Measurements from ENCODE around the gene EFCAB9. TPM values are rescaled to one million over a fixed set of nuclear protein-coding genes. Genes with fewer than 3 reads are reported as not detected.
A peak's percentile ranks its signal among the peaks of the same experiment; 100 is the strongest.

The EFCAB9 gene
- total and polyA plus RNA-seq, 4 donors = not detected

DNA sequence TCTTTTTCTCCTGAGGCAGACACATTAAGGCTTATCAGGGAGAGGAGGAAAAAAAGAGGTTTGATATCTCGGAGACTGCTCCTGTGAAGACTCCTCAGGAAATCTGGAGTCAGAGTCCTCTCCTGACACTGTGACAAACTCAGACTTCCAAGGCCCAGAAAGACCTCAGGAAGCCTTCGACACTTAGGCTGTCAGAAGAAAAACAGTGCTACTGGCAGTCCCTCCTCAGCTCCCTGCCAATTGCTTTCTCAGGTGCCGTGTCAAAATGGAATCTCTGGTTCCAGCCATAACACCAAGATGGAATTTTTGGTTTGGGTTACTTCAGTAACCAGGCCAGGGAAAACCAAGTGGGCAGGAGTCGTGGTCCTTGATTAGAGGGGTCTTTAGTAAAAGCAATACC, 10.1 kb upstream of the EFCAB9 start:
- Histone ChIP-seq H3K4me1 (ENCODE audit: control insufficient read depth in 4 of 4, insufficient read depth in 4 of 4, low read length in 3 of 4) (peaks cover 0 to 19% (median 5%) of the 10 kb centered on the region in 4 donors), H3K9me3 (ENCODE audit: control insufficient read depth in 4 of 4, low read length in 3 of 4) (no peaks in the 10 kb centered on the region), H3K36me3 (ENCODE audit: control insufficient read depth in 4 of 4, insufficient read depth in 3 of 4, low read depth in 1 of 4, low read length in 3 of 4) (no peaks in the 10 kb centered on the region), H3K27ac (ENCODE audit: low read depth in 1 of 2, low read length in 2 of 2) (no peak overlapping the region), H3K4me3 (ENCODE audit: low read depth in 1 of 3, low read length in 3 of 3) (no peak overlapping the region), H3K9ac (ENCODE audit: low read depth in 1 of 2, low read length in 2 of 2) (peak overlapping the region in 1 of 2 donors; percentile 30), H3K27me3 (ENCODE audit: control insufficient read depth in 4 of 4, insufficient read depth in 4 of 4, low read length in 3 of 4) (no peaks in the 10 kb centered on the region)
- 81% methylated on average over 4 of the region's 4 CpGs for WGBS
- TF ChIP-seq SP1 (IDR thresholded peaks at IDR 0.05) (no peak), JUND (IDR thresholded peaks at IDR 0.05) (no peak), NR2F2 (IDR thresholded peaks at IDR 0.05) (no peak), RXRA (IDR thresholded peaks at IDR 0.05) (no peak), FOXA1 (IDR thresholded peaks at IDR 0.05) (no peak), RAD21 (IDR thresholded peaks at IDR 0.05) (no peak), EGR1 (IDR thresholded peaks at IDR 0.05; ENCODE audit: low read depth in 2 of 2) (no peak), YY1 (IDR thresholded peaks at IDR 0.05) (no peak), GABPA (IDR thresholded peaks at IDR 0.05 in 1 of 2, conservative IDR thresholded peaks at IDR 0.05 in 1 of 2) (no peak), HNF4G (IDR thresholded peaks at IDR 0.05) (no peak), HNF4A (conservative IDR thresholded peaks at IDR 0.05) (no peak), FOXA2 (IDR thresholded peaks at IDR 0.05) (no peak), TAF1 (conservative IDR thresholded peaks at IDR 0.05) (no peak)
- TF ChIP-seq, protein P1, sequence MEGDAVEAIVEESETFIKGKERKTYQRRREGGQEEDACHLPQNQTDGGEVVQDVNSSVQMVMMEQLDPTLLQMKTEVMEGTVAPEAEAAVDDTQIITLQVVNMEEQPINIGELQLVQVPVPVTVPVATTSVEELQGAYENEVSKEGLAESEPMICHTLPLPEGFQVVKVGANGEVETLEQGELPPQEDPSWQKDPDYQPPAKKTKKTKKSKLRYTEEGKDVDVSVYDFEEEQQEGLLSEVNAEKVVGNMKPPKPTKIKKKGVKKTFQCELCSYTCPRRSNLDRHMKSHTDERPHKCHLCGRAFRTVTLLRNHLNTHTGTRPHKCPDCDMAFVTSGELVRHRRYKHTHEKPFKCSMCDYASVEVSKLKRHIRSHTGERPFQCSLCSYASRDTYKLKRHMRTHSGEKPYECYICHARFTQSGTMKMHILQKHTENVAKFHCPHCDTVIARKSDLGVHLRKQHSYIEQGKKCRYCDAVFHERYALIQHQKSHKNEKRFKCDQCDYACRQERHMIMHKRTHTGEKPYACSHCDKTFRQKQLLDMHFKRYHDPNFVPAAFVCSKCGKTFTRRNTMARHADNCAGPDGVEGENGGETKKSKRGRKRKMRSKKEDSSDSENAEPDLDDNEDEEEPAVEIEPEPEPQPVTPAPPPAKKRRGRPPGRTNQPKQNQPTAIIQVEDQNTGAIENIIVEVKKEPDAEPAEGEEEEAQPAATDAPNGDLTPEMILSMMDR (IDR thresholded peaks at IDR 0.05; ENCODE audit: low read depth, low read length, missing input control) = no peak
- TF ChIP-seq, protein P2, sequence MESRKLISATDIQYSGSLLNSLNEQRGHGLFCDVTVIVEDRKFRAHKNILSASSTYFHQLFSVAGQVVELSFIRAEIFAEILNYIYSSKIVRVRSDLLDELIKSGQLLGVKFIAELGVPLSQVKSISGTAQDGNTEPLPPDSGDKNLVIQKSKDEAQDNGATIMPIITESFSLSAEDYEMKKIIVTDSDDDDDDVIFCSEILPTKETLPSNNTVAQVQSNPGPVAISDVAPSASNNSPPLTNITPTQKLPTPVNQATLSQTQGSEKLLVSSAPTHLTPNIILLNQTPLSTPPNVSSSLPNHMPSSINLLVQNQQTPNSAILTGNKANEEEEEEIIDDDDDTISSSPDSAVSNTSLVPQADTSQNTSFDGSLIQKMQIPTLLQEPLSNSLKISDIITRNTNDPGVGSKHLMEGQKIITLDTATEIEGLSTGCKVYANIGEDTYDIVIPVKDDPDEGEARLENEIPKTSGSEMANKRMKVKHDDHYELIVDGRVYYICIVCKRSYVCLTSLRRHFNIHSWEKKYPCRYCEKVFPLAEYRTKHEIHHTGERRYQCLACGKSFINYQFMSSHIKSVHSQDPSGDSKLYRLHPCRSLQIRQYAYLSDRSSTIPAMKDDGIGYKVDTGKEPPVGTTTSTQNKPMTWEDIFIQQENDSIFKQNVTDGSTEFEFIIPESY (IDR thresholded peaks at IDR 0.05) = no peak
- TF ChIP-seq, protein P3, sequence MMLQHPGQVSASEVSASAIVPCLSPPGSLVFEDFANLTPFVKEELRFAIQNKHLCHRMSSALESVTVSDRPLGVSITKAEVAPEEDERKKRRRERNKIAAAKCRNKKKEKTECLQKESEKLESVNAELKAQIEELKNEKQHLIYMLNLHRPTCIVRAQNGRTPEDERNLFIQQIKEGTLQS (IDR thresholded peaks at IDR 0.05) = no peak
- TF ChIP-seq, protein P4, sequence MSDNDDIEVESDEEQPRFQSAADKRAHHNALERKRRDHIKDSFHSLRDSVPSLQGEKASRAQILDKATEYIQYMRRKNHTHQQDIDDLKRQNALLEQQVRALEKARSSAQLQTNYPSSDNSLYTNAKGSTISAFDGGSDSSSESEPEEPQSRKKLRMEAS (IDR thresholded peaks at IDR 0.05) = no peak
- TF ChIP-seq, protein P5, sequence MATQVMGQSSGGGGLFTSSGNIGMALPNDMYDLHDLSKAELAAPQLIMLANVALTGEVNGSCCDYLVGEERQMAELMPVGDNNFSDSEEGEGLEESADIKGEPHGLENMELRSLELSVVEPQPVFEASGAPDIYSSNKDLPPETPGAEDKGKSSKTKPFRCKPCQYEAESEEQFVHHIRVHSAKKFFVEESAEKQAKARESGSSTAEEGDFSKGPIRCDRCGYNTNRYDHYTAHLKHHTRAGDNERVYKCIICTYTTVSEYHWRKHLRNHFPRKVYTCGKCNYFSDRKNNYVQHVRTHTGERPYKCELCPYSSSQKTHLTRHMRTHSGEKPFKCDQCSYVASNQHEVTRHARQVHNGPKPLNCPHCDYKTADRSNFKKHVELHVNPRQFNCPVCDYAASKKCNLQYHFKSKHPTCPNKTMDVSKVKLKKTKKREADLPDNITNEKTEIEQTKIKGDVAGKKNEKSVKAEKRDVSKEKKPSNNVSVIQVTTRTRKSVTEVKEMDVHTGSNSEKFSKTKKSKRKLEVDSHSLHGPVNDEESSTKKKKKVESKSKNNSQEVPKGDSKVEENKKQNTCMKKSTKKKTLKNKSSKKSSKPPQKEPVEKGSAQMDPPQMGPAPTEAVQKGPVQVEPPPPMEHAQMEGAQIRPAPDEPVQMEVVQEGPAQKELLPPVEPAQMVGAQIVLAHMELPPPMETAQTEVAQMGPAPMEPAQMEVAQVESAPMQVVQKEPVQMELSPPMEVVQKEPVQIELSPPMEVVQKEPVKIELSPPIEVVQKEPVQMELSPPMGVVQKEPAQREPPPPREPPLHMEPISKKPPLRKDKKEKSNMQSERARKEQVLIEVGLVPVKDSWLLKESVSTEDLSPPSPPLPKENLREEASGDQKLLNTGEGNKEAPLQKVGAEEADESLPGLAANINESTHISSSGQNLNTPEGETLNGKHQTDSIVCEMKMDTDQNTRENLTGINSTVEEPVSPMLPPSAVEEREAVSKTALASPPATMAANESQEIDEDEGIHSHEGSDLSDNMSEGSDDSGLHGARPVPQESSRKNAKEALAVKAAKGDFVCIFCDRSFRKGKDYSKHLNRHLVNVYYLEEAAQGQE (IDR thresholded peaks at IDR 0.05) = no peak
- DNase-seq (ENCODE audit: low spot score) = no peak
